Measurements from ENCODE around the gene CDC27.
"Not testable (repeated sequence)": the region's sequence is repeated elsewhere in the genome, so short reads cannot be mapped to it uniquely, and the experiment has no call there.

The CDC27 gene, protein sequence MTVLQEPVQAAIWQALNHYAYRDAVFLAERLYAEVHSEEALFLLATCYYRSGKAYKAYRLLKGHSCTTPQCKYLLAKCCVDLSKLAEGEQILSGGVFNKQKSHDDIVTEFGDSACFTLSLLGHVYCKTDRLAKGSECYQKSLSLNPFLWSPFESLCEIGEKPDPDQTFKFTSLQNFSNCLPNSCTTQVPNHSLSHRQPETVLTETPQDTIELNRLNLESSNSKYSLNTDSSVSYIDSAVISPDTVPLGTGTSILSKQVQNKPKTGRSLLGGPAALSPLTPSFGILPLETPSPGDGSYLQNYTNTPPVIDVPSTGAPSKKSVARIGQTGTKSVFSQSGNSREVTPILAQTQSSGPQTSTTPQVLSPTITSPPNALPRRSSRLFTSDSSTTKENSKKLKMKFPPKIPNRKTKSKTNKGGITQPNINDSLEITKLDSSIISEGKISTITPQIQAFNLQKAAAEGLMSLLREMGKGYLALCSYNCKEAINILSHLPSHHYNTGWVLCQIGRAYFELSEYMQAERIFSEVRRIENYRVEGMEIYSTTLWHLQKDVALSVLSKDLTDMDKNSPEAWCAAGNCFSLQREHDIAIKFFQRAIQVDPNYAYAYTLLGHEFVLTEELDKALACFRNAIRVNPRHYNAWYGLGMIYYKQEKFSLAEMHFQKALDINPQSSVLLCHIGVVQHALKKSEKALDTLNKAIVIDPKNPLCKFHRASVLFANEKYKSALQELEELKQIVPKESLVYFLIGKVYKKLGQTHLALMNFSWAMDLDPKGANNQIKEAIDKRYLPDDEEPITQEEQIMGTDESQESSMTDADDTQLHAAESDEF

DNA sequence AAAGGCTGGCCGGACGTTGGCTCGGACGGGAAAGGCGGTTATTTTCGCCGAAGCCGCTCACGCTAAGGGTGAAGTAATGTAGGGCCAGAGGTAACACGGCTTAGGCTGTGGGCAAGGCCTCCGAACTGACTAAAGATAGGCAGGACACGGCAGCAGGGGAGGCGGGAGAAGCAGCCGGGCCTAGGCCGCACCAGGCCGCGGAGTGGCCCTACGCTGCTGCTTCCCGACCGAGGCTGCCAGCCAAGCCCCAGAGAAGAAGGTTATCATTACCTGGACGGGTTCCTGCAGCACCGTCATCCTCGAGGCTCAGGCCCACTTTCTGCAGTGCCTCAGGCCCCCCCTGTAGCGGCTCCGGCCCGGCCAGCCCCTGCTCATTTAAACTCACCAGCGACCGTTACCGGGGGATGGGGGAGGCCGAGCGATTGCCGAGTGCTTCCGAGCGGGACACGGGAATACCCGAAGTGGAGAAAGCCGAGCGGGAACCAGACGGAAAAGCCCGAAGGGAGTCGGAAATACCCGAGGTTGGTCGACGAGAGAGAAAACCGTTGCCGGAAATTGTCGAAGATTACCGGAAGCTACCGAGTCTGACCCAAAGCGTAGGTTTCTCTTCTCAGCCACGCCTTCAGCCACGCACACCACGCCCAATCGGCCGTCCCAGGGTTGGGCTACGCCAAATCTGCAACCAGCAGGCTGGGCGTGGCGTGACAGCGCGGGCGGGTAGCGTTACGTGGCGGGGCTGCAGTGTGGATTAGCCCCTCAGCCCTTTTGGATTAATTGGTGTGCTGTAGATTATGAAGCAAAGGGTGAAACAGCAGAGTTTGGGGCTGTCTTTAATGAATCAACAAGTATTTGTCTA, at the start of gene CDC27:
Gene CDC27 (minus strand): TSS at position 420 of the 856 bp plus-strand sequence. CDS start 123 bp downstream, at position 297.
- DNase-seq, result peak; percentile 99

GRCh38 chr17:47238321-47239010, 49.4 kb upstream of the CDC27 start:
- DNase-seq, result no peak

- DNase-seq, result no peak
Observed at GRCh38 chr17:47237841-47238240, 48.7 kb upstream of the CDC27 start.

GRCh38 chr17:47235923-47236322, 46.8 kb upstream of the CDC27 start:
- no peak for DNase-seq

DNA sequence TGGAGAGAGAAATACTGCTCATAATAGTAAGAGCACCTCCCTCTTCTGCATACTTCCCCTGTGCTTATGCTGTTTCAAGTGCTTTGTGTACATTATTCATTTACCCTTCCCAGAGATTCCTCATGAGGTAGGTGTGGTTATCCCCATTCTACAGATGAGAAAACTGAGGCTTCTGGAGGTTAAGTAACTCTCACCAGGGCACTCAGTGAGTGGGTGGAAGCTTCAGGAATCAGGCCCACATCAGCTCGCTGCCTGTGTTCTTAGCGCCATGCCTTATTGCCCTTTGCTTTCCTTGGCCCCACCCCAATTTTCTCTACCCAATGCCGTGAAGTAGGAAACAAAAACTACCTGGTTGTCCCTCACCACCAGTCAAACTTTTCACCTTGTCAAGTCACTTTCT, 46.4 kb upstream of the CDC27 start:
- no peak for DNase-seq

GRCh38 chr17:47232465-47232864, 43.4 kb upstream of the CDC27 start:
- DNase-seq, result no peak

GRCh38 chr17:47231866-47232265, 42.8 kb upstream of the CDC27 start:
- DNase-seq, result no peak

GRCh38 chr17:47231334-47231733, 42.2 kb upstream of the CDC27 start:
- DNase-seq, result no peak

- no peak for DNase-seq
Observed at GRCh38 chr17:47230864-47231263, 41.8 kb upstream of the CDC27 start.

- peak; percentile 69 for DNase-seq
Observed at GRCh38 chr17:47229535-47230443, 40.7 kb upstream of the CDC27 start.

GRCh38 chr17:47227862-47228261, 38.8 kb upstream of the CDC27 start:
- DNase-seq, result no peak

DNA sequence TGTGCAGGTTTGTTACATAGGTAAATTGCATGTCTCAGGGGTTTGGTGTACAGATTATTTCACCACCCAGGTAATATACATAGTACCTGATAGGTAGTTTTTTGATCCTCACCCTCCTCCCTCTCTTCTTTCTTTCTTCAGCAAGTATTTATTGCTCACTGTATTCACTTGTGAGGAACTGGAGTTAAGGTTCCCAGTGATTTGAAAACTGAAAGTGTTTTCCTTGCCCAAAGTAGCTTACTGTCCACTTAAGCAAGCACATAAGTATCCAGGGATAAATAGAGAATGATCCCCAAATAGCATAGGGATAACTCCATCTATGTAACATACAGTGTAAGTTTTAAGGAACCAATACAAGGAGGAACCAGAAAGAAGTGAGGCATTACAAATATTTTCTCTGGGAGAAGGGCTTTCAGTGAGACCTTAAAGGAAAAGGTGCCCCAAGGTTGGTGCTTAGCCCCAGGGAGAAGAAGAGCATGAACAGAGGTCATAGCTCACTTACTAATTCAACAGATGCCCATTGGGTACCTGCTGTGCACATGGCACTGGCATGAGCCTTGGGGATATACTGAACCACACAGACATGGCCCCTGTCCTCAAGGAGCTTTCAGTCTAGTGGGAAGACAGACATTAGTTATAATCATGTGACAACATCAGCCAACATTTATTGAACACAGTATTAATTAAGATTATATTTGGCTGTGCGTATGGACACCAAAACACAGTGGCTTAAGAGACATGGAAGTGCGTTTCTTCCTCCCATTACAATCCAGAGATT, 37.0 kb upstream of the CDC27 start:
- no peak for DNase-seq

- DNase-seq, result no peak
Observed at GRCh38 chr17:47225436-47225858, 36.4 kb upstream of the CDC27 start.

DNA sequence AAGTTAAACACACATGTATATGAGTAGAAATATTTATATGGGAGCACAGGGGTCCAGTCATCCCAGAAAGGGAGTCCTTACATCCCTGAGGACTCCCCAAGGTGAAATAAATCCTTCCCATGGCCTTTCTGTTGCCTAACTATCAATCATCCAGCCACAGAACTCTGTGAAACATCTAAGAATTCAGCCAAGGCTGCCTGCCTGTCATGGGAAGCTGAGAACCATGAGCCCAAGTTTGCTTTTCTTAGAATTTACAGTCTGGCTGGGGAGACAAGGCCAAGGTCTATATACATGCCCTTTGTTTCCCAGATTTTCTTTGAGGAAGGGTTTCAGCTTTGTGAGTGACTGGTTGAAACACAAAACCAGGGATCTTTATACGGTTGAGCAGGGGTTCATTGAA, 35.9 kb upstream of the CDC27 start:
- no peak for DNase-seq

DNA sequence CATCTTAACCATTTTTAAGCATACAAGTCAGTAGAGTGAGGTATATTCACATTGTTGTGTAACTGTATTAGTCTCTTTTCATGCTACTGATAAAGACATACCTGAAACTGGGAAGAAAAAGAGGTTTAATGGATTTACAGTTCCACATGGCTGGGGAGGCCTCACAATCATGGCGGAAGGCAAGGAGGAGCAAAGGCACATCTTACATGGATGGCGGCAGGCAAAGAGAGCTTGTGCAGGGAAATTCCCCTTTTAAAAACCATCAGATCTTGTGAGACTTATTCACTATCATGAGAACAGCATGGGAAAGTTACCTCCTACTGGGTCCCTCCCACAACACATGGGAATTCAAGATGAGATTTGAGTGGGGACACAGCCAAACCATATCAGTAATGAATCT, 35.0 kb upstream of the CDC27 start:
- not testable (repeated sequence) for DNase-seq

- no peak for DNase-seq
Observed at GRCh38 chr17:47223460-47223859, 34.4 kb upstream of the CDC27 start.

GRCh38 chr17:47223007-47223406, 33.9 kb upstream of the CDC27 start:
- no peak for DNase-seq

GRCh38 chr17:47222047-47222446, 33.0 kb upstream of the CDC27 start:
- DNase-seq, result no peak

GRCh38 chr17:47221154-47221553, 32.1 kb upstream of the CDC27 start:
- no peak for DNase-seq

DNA sequence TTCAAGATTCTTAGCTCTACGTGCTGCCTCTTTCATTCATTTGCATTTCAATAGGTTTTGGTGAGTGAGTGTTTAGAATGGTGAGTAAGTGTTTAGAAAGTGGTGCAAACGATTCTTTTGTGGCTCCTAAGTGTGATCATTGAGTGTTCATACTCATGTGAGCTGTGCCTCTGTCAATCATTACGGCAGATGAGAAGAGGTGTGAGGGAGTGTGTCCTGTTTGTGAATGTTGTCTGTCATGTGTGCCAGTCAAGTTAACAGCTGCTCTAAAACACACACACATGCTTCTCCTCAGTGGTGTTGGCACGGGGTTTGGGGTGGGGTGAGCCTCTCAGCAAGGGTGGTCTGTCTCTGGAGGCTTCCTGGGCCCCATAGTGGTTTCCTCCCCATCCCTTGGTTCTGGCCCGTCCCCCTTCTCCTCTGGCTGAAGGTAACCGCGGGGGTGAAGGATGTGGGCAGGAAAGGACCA, 31.5 kb upstream of the CDC27 start:
- no peak for DNase-seq

Data from NCI-H1694 treated with DMSO at 0.1 percent for 48 hours (cell line).